Esophagus squamous epithelium (tissue), 4 donors: ENCODE data around the gene PTPRJ.

Experiments used
- POLR2A ChIP-seq, 4 donors: fragments of 450-650 bp; IDR thresholded peaks; one replicate each; pipeline ENCODE4 v1.6.1; 2017; ENCODE audit warnings: antibody characterized with exemption in 4 of 4, mild to moderate bottlenecking in 4 of 4, moderate library complexity in 3 of 4
- TF ChIP-seq, protein P1 (sequence below), 6 experiments: fragments of 450-650 bp in 4 of 6; fragments of 200-600 bp in 2 of 6; sonication (generic) in 2 of 6; IDR thresholded peaks; one replicate each; pipeline ENCODE4 v1.5.1; 2016 to 2019; ENCODE audit warnings: antibody characterized with exemption in 6 of 6, mild to moderate bottlenecking in 4 of 6, moderate library complexity in 4 of 6

- TF ChIP-seq, protein P1, sequence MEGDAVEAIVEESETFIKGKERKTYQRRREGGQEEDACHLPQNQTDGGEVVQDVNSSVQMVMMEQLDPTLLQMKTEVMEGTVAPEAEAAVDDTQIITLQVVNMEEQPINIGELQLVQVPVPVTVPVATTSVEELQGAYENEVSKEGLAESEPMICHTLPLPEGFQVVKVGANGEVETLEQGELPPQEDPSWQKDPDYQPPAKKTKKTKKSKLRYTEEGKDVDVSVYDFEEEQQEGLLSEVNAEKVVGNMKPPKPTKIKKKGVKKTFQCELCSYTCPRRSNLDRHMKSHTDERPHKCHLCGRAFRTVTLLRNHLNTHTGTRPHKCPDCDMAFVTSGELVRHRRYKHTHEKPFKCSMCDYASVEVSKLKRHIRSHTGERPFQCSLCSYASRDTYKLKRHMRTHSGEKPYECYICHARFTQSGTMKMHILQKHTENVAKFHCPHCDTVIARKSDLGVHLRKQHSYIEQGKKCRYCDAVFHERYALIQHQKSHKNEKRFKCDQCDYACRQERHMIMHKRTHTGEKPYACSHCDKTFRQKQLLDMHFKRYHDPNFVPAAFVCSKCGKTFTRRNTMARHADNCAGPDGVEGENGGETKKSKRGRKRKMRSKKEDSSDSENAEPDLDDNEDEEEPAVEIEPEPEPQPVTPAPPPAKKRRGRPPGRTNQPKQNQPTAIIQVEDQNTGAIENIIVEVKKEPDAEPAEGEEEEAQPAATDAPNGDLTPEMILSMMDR (IDR thresholded peaks at IDR 0.05): no peak
- no peak for TF ChIP-seq POLR2A (IDR thresholded peaks at IDR 0.05)
Measured at GRCh38 chr11:48051217-48051830, 71.0 kb downstream of the PTPRJ start.
